Liver (tissue), 9 donors: ENCODE measurements around the gene SDK2. TPM values are rescaled to one million over a fixed set of nuclear protein-coding genes. Genes with fewer than 3 reads are reported as not detected.

Source experiments
- DNase-seq: peaks from one replicate; pipeline ENCODE4 v3.0.0-alpha.2; 2017; ENCODE audit warnings: low spot score
- H3K27ac ChIP-seq, 2 donors: one replicate each; pipeline ENCODE4 v1.7.0; 2013; ENCODE audit warnings: inconsistent platforms in 2 of 2, low read length in 2 of 2, control low read depth in 1 of 2, low read depth in 1 of 2, mild to moderate bottlenecking in 1 of 2
- H3K27me3 ChIP-seq, 4 donors: one replicate each; pipeline versions ENCODE4 v1.6.1 to v1.7.0; 2013; ENCODE audit warnings: low read length in 3 of 4, inconsistent platforms in 1 of 4, mild to moderate bottlenecking in 1 of 4, moderate library complexity in 1 of 4; ENCODE audit not compliant: control insufficient read depth in 4 of 4, insufficient read depth in 4 of 4
- H3K36me3 ChIP-seq, 4 donors: one replicate each; pipeline versions ENCODE4 v1.6.1 to v1.7.0; 2013; ENCODE audit warnings: low read length in 3 of 4, mild to moderate bottlenecking in 3 of 4, low read depth in 1 of 4, moderate library complexity in 1 of 4; ENCODE audit not compliant: control insufficient read depth in 4 of 4, insufficient read depth in 3 of 4
- H3K4me1 ChIP-seq, 4 donors: one replicate each; pipeline versions ENCODE4 v1.6.1 to v1.7.0; 2013; ENCODE audit warnings: low read length in 3 of 4, mild to moderate bottlenecking in 3 of 4, moderate library complexity in 1 of 4; ENCODE audit not compliant: control insufficient read depth in 4 of 4, insufficient read depth in 4 of 4
- H3K4me3 ChIP-seq, 3 donors: one replicate each; pipeline versions ENCODE4 v1.6.1 to v1.7.0; 2013; ENCODE audit warnings: low read length in 3 of 3, control low read depth in 1 of 3, low read depth in 1 of 3, mild to moderate bottlenecking in 1 of 3
- H3K9ac ChIP-seq, 2 donors: one replicate each; pipeline ENCODE4 v1.7.0; 2013; ENCODE audit warnings: low read length in 2 of 2, mild to moderate bottlenecking in 2 of 2, moderate library complexity in 2 of 2, control low read depth in 1 of 2, low read depth in 1 of 2
- H3K9me3 ChIP-seq, 4 donors: one replicate each; pipeline versions ENCODE4 v1.6.1 to v1.7.0; 2013; ENCODE audit warnings: low read length in 3 of 4; ENCODE audit not compliant: control insufficient read depth in 4 of 4
- EGR1 ChIP-seq, 2 donors: IDR thresholded peaks; 2 replicates each; pipeline ENCODE4 v1.6.1; 2016 to 2018; ENCODE audit warnings: antibody characterized with exemption in 2 of 2, low read depth in 2 of 2
- FOXA1 ChIP-seq: IDR thresholded peaks from 2 replicates; pipeline ENCODE4 v1.6.1; 2016; ENCODE audit warnings: antibody characterized with exemption
- FOXA2 ChIP-seq: IDR thresholded peaks from 2 replicates; pipeline ENCODE4 v1.6.1; 2016; ENCODE audit warnings: antibody characterized with exemption
- GABPA ChIP-seq, 2 donors: IDR thresholded peaks in 1 of 2; conservative IDR thresholded peaks in 1 of 2; 2 replicates each; pipeline ENCODE4 v1.6.1; 2016; ENCODE audit warnings: antibody characterized with exemption in 2 of 2, mild to moderate bottlenecking in 1 of 2, moderate library complexity in 1 of 2
- HNF4A ChIP-seq, 2 donors: conservative IDR thresholded peaks; 2 replicates each; pipeline ENCODE4 v1.6.1; 2016; ENCODE audit warnings: antibody characterized with exemption in 2 of 2, mild to moderate bottlenecking in 2 of 2
- HNF4G ChIP-seq: IDR thresholded peaks from 2 replicates; pipeline ENCODE4 v1.6.1; 2016; ENCODE audit warnings: antibody characterized with exemption
- JUND ChIP-seq, 2 donors: IDR thresholded peaks; 2 replicates each; pipeline ENCODE4 v1.6.1; 2016; ENCODE audit warnings: antibody characterized with exemption in 2 of 2
- NR2F2 ChIP-seq: IDR thresholded peaks from 2 replicates; pipeline ENCODE4 v1.6.1; 2016; ENCODE audit warnings: antibody characterized with exemption
- RAD21 ChIP-seq, 2 donors: IDR thresholded peaks; 2 replicates each; pipeline ENCODE4 v1.6.1; 2016; ENCODE audit warnings: antibody characterized with exemption in 2 of 2, mild to moderate bottlenecking in 2 of 2
- RXRA ChIP-seq, 2 donors: IDR thresholded peaks; 2 replicates each; pipeline ENCODE4 v1.6.1; 2017 to 2018; ENCODE audit warnings: antibody characterized with exemption in 2 of 2, mild to moderate bottlenecking in 1 of 2
- SP1 ChIP-seq: IDR thresholded peaks from 2 replicates; pipeline ENCODE4 v1.6.1; 2018; ENCODE audit warnings: antibody characterized with exemption, mild to moderate bottlenecking
- TAF1 ChIP-seq: conservative IDR thresholded peaks from 2 replicates; pipeline ENCODE4 v1.6.1; 2016; ENCODE audit warnings: antibody characterized with exemption, mild to moderate bottlenecking
- YY1 ChIP-seq: IDR thresholded peaks from 2 replicates; pipeline ENCODE4 v1.6.1; 2016; ENCODE audit warnings: antibody characterized with exemption, mild to moderate bottlenecking
- WGBS: extraction: QIAGEN DNeasy Blood & Tissue Kit; methylation state at CpG from one replicate; pipeline ENCODE4 v1.1.7; 2013; 5-methylcytosine and 5-hydroxymethylcytosine counted together
- polyA plus RNA-seq, 2 donors: library from polyadenylated mRNA; stranded (reverse) in 1 of 2; unstranded in 1 of 2; fragments of 200-250 nt in 1 of 2; fragments of >200 nt in 1 of 2; fragmentation: Nextera tagmentation in 1 of 2; extraction: Ambion mirVana in 1 of 2; gene quantifications; one replicate each; pipeline versions ENCODE4 v1.2.1 to v1.2.3, GENCODE V29; 2013 to 2015
- total RNA-seq, 2 donors: library from RNA; depleted of rRNA; stranded (reverse); fragments of >200 nt; gene quantifications; one replicate each; pipeline ENCODE4 v1.2.3, GENCODE V29; 2014
- TF ChIP-seq, protein P1 (sequence below): IDR thresholded peaks from 2 replicates; pipeline ENCODE4 v1.6.1; 2016; ENCODE audit warnings: antibody characterized with exemption
- TF ChIP-seq, protein P2 (sequence below): IDR thresholded peaks from 2 replicates; pipeline ENCODE4 v1.6.1; 2016; ENCODE audit warnings: antibody characterized with exemption
- TF ChIP-seq, protein P3 (sequence below): IDR thresholded peaks from 2 replicates; pipeline ENCODE4 v1.6.1; 2016; ENCODE audit warnings: antibody characterized with exemption
- TF ChIP-seq, protein P4 (sequence below): IDR thresholded peaks from 2 replicates; pipeline ENCODE4 v1.6.1; 2016; ENCODE audit warnings: antibody characterized with exemption, mild to moderate bottlenecking
- TF ChIP-seq, protein P5 (sequence below): fragments of 150-350 bp; IDR thresholded peaks from 2 replicates; pipeline ENCODE4 v1.5.1; 2017; ENCODE audit warnings: improper control_type of control experiment, low read depth, low read length; ENCODE audit not compliant: missing input control
- donor health status: healthy.
- donor health status: healthy.
- donor health status: healthy.
- donor health status: healthy.
- donor health status: healthy.

The SDK2 gene
- total and polyA plus RNA-seq, 4 donors, result 0.05 to 0.42 (median 0.10) TPM

DNA sequence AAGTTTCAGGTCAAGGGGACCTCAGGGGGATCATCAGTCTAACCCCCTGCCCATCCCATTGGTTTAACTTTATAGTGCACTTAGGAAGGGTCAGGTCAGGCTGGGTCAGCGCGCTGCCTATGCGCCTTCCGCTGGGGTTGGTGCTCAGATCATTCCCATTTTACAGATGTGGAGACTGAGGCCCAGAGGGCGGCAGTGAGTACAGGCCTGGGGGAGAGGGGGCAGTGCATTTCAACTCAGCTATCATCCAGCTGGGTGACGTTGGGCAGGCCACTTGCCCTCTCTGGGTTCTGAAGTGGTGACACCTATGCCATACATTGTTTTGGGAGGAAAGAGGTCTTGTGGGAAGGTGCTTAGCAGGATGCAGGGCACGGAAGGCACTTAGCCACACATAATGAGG, 204.6 kb downstream of the SDK2 start:
- TF ChIP-seq FOXA2 (no peak), RAD21 (IDR thresholded peaks at IDR 0.05) (no peak), EGR1 (IDR thresholded peaks at IDR 0.05; ENCODE audit: low read depth in 2 of 2) (no peak), HNF4G (no peak), YY1 (no peak), TAF1 (no peak), SP1 (no peak), GABPA (IDR thresholded peaks at IDR 0.05 in 1 of 2, conservative IDR thresholded peaks at IDR 0.05 in 1 of 2) (no peak), RXRA (IDR thresholded peaks at IDR 0.05) (no peak), NR2F2 (no peak), FOXA1 (no peak), JUND (IDR thresholded peaks at IDR 0.05) (no peak), HNF4A (conservative IDR thresholded peaks at IDR 0.05) (no peak)
- TF ChIP-seq, protein P1, sequence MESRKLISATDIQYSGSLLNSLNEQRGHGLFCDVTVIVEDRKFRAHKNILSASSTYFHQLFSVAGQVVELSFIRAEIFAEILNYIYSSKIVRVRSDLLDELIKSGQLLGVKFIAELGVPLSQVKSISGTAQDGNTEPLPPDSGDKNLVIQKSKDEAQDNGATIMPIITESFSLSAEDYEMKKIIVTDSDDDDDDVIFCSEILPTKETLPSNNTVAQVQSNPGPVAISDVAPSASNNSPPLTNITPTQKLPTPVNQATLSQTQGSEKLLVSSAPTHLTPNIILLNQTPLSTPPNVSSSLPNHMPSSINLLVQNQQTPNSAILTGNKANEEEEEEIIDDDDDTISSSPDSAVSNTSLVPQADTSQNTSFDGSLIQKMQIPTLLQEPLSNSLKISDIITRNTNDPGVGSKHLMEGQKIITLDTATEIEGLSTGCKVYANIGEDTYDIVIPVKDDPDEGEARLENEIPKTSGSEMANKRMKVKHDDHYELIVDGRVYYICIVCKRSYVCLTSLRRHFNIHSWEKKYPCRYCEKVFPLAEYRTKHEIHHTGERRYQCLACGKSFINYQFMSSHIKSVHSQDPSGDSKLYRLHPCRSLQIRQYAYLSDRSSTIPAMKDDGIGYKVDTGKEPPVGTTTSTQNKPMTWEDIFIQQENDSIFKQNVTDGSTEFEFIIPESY, result no peak
- TF ChIP-seq, protein P2, sequence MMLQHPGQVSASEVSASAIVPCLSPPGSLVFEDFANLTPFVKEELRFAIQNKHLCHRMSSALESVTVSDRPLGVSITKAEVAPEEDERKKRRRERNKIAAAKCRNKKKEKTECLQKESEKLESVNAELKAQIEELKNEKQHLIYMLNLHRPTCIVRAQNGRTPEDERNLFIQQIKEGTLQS, result no peak
- TF ChIP-seq, protein P3, sequence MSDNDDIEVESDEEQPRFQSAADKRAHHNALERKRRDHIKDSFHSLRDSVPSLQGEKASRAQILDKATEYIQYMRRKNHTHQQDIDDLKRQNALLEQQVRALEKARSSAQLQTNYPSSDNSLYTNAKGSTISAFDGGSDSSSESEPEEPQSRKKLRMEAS, result no peak
- TF ChIP-seq, protein P4, sequence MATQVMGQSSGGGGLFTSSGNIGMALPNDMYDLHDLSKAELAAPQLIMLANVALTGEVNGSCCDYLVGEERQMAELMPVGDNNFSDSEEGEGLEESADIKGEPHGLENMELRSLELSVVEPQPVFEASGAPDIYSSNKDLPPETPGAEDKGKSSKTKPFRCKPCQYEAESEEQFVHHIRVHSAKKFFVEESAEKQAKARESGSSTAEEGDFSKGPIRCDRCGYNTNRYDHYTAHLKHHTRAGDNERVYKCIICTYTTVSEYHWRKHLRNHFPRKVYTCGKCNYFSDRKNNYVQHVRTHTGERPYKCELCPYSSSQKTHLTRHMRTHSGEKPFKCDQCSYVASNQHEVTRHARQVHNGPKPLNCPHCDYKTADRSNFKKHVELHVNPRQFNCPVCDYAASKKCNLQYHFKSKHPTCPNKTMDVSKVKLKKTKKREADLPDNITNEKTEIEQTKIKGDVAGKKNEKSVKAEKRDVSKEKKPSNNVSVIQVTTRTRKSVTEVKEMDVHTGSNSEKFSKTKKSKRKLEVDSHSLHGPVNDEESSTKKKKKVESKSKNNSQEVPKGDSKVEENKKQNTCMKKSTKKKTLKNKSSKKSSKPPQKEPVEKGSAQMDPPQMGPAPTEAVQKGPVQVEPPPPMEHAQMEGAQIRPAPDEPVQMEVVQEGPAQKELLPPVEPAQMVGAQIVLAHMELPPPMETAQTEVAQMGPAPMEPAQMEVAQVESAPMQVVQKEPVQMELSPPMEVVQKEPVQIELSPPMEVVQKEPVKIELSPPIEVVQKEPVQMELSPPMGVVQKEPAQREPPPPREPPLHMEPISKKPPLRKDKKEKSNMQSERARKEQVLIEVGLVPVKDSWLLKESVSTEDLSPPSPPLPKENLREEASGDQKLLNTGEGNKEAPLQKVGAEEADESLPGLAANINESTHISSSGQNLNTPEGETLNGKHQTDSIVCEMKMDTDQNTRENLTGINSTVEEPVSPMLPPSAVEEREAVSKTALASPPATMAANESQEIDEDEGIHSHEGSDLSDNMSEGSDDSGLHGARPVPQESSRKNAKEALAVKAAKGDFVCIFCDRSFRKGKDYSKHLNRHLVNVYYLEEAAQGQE, result no peak
- TF ChIP-seq, protein P5, sequence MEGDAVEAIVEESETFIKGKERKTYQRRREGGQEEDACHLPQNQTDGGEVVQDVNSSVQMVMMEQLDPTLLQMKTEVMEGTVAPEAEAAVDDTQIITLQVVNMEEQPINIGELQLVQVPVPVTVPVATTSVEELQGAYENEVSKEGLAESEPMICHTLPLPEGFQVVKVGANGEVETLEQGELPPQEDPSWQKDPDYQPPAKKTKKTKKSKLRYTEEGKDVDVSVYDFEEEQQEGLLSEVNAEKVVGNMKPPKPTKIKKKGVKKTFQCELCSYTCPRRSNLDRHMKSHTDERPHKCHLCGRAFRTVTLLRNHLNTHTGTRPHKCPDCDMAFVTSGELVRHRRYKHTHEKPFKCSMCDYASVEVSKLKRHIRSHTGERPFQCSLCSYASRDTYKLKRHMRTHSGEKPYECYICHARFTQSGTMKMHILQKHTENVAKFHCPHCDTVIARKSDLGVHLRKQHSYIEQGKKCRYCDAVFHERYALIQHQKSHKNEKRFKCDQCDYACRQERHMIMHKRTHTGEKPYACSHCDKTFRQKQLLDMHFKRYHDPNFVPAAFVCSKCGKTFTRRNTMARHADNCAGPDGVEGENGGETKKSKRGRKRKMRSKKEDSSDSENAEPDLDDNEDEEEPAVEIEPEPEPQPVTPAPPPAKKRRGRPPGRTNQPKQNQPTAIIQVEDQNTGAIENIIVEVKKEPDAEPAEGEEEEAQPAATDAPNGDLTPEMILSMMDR, result no peak
- no peaks in the 10 kb centered on the region for H3K36me3 ChIP-seq
- H3K9ac ChIP-seq, result no peak overlapping the region
- H3K27me3 ChIP-seq, result no peaks in the 10 kb centered on the region
- H3K27ac ChIP-seq, result no peak overlapping the region
- WGBS, result 90% methylated on average over 7 of the region's 7 CpGs
- no peaks in the 10 kb centered on the region for H3K9me3 ChIP-seq
- H3K4me3 ChIP-seq, result no peak overlapping the region
- H3K4me1 ChIP-seq, result no peaks in the 10 kb centered on the region
- DNase-seq, result no peak
